ENCODE data around the gene TSSK6.

TSSK6 gene

DNA sequence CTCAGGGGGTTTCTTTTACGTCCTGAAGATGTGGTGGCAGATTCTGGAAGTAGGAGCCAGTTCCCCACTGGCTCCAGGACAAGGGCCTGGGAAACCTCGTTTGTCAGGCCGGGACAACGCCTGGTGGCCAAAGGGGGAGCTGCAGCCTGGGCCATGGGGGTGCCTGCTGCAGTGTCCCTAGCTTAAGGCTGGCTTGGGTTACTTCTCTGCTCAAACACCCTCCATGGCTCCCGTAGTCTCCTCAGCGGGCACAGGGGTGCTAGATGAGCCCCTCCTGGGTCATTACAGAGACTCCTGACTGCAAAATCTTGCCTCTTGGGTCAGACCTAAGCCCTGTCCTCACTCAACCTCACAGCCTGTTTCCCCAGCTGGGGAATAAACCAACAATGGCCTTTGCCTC, 37.5 kb upstream of the TSSK6 start:
- no peak overlapping the region for H3K9ac ChIP-seq (ENCODE audit: low read depth in 1 of 2, low read length in 2 of 2)
- no peaks in the 10 kb centered on the region for H3K27me3 ChIP-seq (ENCODE audit: control insufficient read depth in 2 of 2, insufficient read depth in 2 of 2, low read length in 2 of 2)
- no peaks in the 10 kb centered on the region for H3K36me3 ChIP-seq (ENCODE audit: control insufficient read depth in 2 of 2, insufficient read depth in 2 of 2, low read length in 2 of 2)
- no peaks in the 10 kb centered on the region for H3K9me3 ChIP-seq (ENCODE audit: control insufficient read depth in 2 of 2, low read length in 2 of 2)
- H3K4me1 ChIP-seq (ENCODE audit: control insufficient read depth in 2 of 2, insufficient read depth in 2 of 2, low read length in 2 of 2), result no peaks in the 10 kb centered on the region
- H3K4me3 ChIP-seq (ENCODE audit: low read length in 2 of 2), result no peak overlapping the region
- no peak overlapping the region for H3K27ac ChIP-seq (ENCODE audit: low read depth in 2 of 2, low read length in 2 of 2)

GRCh38 chr19:19551853-19552192, 36.5 kb upstream of the TSSK6 start:
- Histone ChIP-seq H3K36me3 (ENCODE audit: control insufficient read depth in 2 of 2, insufficient read depth in 2 of 2, low read length in 2 of 2) (no peaks in the 10 kb centered on the region), H3K27me3 (ENCODE audit: control insufficient read depth in 2 of 2, insufficient read depth in 2 of 2, low read length in 2 of 2) (peaks cover 0 to 5% of the 10 kb centered on the region in 2 donors), H3K9me3 (ENCODE audit: control insufficient read depth in 2 of 2, low read length in 2 of 2) (no peaks in the 10 kb centered on the region), H3K9ac (ENCODE audit: low read depth in 1 of 2, low read length in 2 of 2) (no peak overlapping the region), H3K4me1 (ENCODE audit: control insufficient read depth in 2 of 2, insufficient read depth in 2 of 2, low read length in 2 of 2) (no peaks in the 10 kb centered on the region), H3K27ac (ENCODE audit: low read depth in 2 of 2, low read length in 2 of 2) (no peak overlapping the region), H3K4me3 (ENCODE audit: low read length in 2 of 2) (no peak overlapping the region)

GRCh38 chr19:19550972-19551852, 35.9 kb upstream of the TSSK6 start:
- H3K4me1 ChIP-seq (ENCODE audit: control insufficient read depth in 2 of 2, insufficient read depth in 2 of 2, low read length in 2 of 2), result no peaks in the 10 kb centered on the region
- peaks cover 0 to 5% of the 10 kb centered on the region in 2 donors for H3K27me3 ChIP-seq (ENCODE audit: control insufficient read depth in 2 of 2, insufficient read depth in 2 of 2, low read length in 2 of 2)
- no peak overlapping the region for H3K27ac ChIP-seq (ENCODE audit: low read depth in 2 of 2, low read length in 2 of 2)
- no peak overlapping the region for H3K9ac ChIP-seq (ENCODE audit: low read depth in 1 of 2, low read length in 2 of 2)
- H3K4me3 ChIP-seq (ENCODE audit: low read length in 2 of 2), result no peak overlapping the region
- no peaks in the 10 kb centered on the region for H3K36me3 ChIP-seq (ENCODE audit: control insufficient read depth in 2 of 2, insufficient read depth in 2 of 2, low read length in 2 of 2)
- no peaks in the 10 kb centered on the region for H3K9me3 ChIP-seq (ENCODE audit: control insufficient read depth in 2 of 2, low read length in 2 of 2)

- Histone ChIP-seq H3K4me1 (ENCODE audit: control insufficient read depth in 2 of 2, insufficient read depth in 2 of 2, low read length in 2 of 2) (no peaks in the 10 kb centered on the region), H3K4me3 (ENCODE audit: low read length in 2 of 2) (no peak overlapping the region), H3K36me3 (ENCODE audit: control insufficient read depth in 2 of 2, insufficient read depth in 2 of 2, low read length in 2 of 2) (no peaks in the 10 kb centered on the region), H3K9ac (ENCODE audit: low read depth in 1 of 2, low read length in 2 of 2) (no peak overlapping the region), H3K27ac (ENCODE audit: low read depth in 2 of 2, low read length in 2 of 2) (no peak overlapping the region), H3K9me3 (ENCODE audit: control insufficient read depth in 2 of 2, low read length in 2 of 2) (no peaks in the 10 kb centered on the region), H3K27me3 (ENCODE audit: control insufficient read depth in 2 of 2, insufficient read depth in 2 of 2, low read length in 2 of 2) (peaks cover 0 to 5% of the 10 kb centered on the region in 2 donors)
Observed at GRCh38 chr19:19550485-19550929, 35.2 kb upstream of the TSSK6 start.

DNA sequence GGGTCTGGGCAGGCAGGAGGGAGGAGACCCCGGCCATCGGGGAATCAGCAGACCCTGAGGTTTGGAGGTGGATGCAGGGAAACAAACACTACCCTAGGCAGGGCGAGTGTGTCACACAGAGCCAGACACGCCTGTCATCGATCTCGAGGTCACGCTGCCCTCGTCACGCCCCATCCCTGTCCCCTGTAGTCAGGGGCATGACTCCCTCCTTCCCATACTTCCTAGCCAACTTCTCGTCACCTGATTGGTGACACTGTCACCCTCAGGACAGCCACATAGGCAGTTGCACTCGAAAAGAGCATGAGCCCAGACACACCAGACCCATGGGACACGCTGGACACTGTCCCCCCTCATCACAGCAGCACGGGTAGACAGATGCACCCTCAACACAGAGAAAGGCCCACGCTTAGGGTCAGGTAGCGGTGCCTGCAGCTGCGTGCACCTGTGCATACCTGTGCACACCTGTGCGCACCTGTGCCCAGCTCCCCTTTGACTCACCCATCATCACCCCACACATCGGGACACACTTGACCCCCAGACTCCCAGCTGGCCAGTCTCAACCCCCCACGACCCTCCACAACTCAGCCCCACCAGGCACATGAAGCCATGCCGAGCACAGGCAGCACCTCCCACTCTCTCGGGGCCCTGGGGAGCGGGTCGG, 34.6 kb upstream of the TSSK6 start:
- no peak overlapping the region for H3K4me3 ChIP-seq (ENCODE audit: low read length in 2 of 2)
- no peaks in the 10 kb centered on the region for H3K36me3 ChIP-seq (ENCODE audit: control insufficient read depth in 2 of 2, insufficient read depth in 2 of 2, low read length in 2 of 2)
- H3K9ac ChIP-seq (ENCODE audit: low read depth in 1 of 2, low read length in 2 of 2), result no peak overlapping the region
- no peak overlapping the region for H3K27ac ChIP-seq (ENCODE audit: low read depth in 2 of 2, low read length in 2 of 2)
- no peaks in the 10 kb centered on the region for H3K9me3 ChIP-seq (ENCODE audit: control insufficient read depth in 2 of 2, low read length in 2 of 2)
- H3K27me3 ChIP-seq (ENCODE audit: control insufficient read depth in 2 of 2, insufficient read depth in 2 of 2, low read length in 2 of 2), result peaks cover 0 to 5% of the 10 kb centered on the region in 2 donors
- H3K4me1 ChIP-seq (ENCODE audit: control insufficient read depth in 2 of 2, insufficient read depth in 2 of 2, low read length in 2 of 2), result no peaks in the 10 kb centered on the region

- H3K9me3 ChIP-seq (ENCODE audit: control insufficient read depth in 2 of 2, low read length in 2 of 2), result no peaks in the 10 kb centered on the region
- no peaks in the 10 kb centered on the region for H3K36me3 ChIP-seq (ENCODE audit: control insufficient read depth in 2 of 2, insufficient read depth in 2 of 2, low read length in 2 of 2)
- no peaks in the 10 kb centered on the region for H3K4me1 ChIP-seq (ENCODE audit: control insufficient read depth in 2 of 2, insufficient read depth in 2 of 2, low read length in 2 of 2)
- peaks cover 0 to 5% of the 10 kb centered on the region in 2 donors for H3K27me3 ChIP-seq (ENCODE audit: control insufficient read depth in 2 of 2, insufficient read depth in 2 of 2, low read length in 2 of 2)
- H3K27ac ChIP-seq (ENCODE audit: low read depth in 2 of 2, low read length in 2 of 2), result no peak overlapping the region
- no peak overlapping the region for H3K9ac ChIP-seq (ENCODE audit: low read depth in 1 of 2, low read length in 2 of 2)
- H3K4me3 ChIP-seq (ENCODE audit: low read length in 2 of 2), result no peak overlapping the region
Observed at GRCh38 chr19:19548915-19549759, 33.8 kb upstream of the TSSK6 start.

GRCh38 chr19:19547674-19548336, 32.5 kb upstream of the TSSK6 start:
- H3K4me1 ChIP-seq (ENCODE audit: control insufficient read depth in 2 of 2, insufficient read depth in 2 of 2, low read length in 2 of 2), result no peaks in the 10 kb centered on the region
- peaks cover 2 to 5% of the 10 kb centered on the region in 2 donors for H3K27me3 ChIP-seq (ENCODE audit: control insufficient read depth in 2 of 2, insufficient read depth in 2 of 2, low read length in 2 of 2)
- H3K4me3 ChIP-seq (ENCODE audit: low read length in 2 of 2), result no peak overlapping the region
- no peak overlapping the region for H3K27ac ChIP-seq (ENCODE audit: low read depth in 2 of 2, low read length in 2 of 2)
- no peaks in the 10 kb centered on the region for H3K36me3 ChIP-seq (ENCODE audit: control insufficient read depth in 2 of 2, insufficient read depth in 2 of 2, low read length in 2 of 2)
- H3K9me3 ChIP-seq (ENCODE audit: control insufficient read depth in 2 of 2, low read length in 2 of 2), result no peaks in the 10 kb centered on the region
- H3K9ac ChIP-seq (ENCODE audit: low read depth in 1 of 2, low read length in 2 of 2), result no peak overlapping the region

DNA sequence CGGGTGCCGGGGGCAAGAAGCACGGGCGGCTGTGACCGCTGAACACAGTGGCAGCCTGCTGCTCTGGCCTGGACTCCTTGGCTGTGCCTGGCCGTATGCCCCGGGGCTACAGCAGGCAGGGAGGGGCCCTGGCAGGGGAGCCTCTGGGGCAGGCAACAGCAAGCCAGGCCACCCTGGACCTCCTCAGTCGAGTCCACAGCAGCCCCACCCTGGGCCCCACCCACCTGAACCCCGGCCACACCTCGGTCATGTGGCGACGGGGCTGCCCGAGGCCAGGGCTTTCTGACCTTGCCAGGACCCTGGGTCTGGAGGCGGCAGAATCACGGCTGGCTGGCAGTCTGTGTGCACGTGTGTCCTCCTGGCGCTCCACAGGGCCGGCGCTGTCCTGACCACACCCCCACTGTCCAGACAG, 31.4 kb upstream of the TSSK6 start:
- no peaks in the 10 kb centered on the region for H3K36me3 ChIP-seq (ENCODE audit: control insufficient read depth in 2 of 2, insufficient read depth in 2 of 2, low read length in 2 of 2)
- no peak overlapping the region for H3K27ac ChIP-seq (ENCODE audit: low read depth in 2 of 2, low read length in 2 of 2)
- H3K9me3 ChIP-seq (ENCODE audit: control insufficient read depth in 2 of 2, low read length in 2 of 2), result no peaks in the 10 kb centered on the region
- H3K4me1 ChIP-seq (ENCODE audit: control insufficient read depth in 2 of 2, insufficient read depth in 2 of 2, low read length in 2 of 2), result no peaks in the 10 kb centered on the region
- no peak overlapping the region for H3K9ac ChIP-seq (ENCODE audit: low read depth in 1 of 2, low read length in 2 of 2)
- no peak overlapping the region for H3K4me3 ChIP-seq (ENCODE audit: low read length in 2 of 2)
- peaks cover 5% of the 10 kb centered on the region in 2 donors for H3K27me3 ChIP-seq (ENCODE audit: control insufficient read depth in 2 of 2, insufficient read depth in 2 of 2, low read length in 2 of 2)

GRCh38 chr19:19545707-19546106, 30.4 kb upstream of the TSSK6 start:
- H3K9ac ChIP-seq (ENCODE audit: low read depth in 1 of 2, low read length in 2 of 2), result no peak overlapping the region
- peaks cover 7 to 8% of the 10 kb centered on the region in 2 donors for H3K27me3 ChIP-seq (ENCODE audit: control insufficient read depth in 2 of 2, insufficient read depth in 2 of 2, low read length in 2 of 2)
- H3K4me3 ChIP-seq (ENCODE audit: low read length in 2 of 2), result no peak overlapping the region
- no peak overlapping the region for H3K27ac ChIP-seq (ENCODE audit: low read depth in 2 of 2, low read length in 2 of 2)
- H3K9me3 ChIP-seq (ENCODE audit: control insufficient read depth in 2 of 2, low read length in 2 of 2), result no peaks in the 10 kb centered on the region
- H3K4me1 ChIP-seq (ENCODE audit: control insufficient read depth in 2 of 2, insufficient read depth in 2 of 2, low read length in 2 of 2), result peaks cover 0 to 5% of the 10 kb centered on the region in 2 donors
- H3K36me3 ChIP-seq (ENCODE audit: control insufficient read depth in 2 of 2, insufficient read depth in 2 of 2, low read length in 2 of 2), result no peaks in the 10 kb centered on the region
